CD4-positive, alpha-beta T cell treated with Interleukin-17A for 4 hours (primary cell): ENCODE data around the gene GABBR2.

Experiments used
- DNase-seq: peaks from one replicate; pipeline ENCODE4 v3.0.0-alpha.2; 2020; ENCODE audit warnings: mixed read lengths

Gene GABBR2

GRCh38 chr9:98385751-98386150 lies 323.0 kb downstream of the GABBR2 start:
- no peak for DNase-seq

GRCh38 chr9:98383758-98384157 lies 325.0 kb downstream of the GABBR2 start:
- no peak for DNase-seq

- no peak for DNase-seq
These were observed 327.2 kb downstream of the GABBR2 start for GRCh38 chr9:98381311-98382103.

- no peak for DNase-seq
These were observed 328.6 kb downstream of the GABBR2 start for GRCh38 chr9:98380065-98380681.

GRCh38 chr9:98379572-98379971 lies 329.2 kb downstream of the GABBR2 start:
- DNase-seq, result no peak

- DNase-seq, result no peak
These were observed 329.9 kb downstream of the GABBR2 start for GRCh38 chr9:98378794-98379193.

- DNase-seq, result no peak
These were observed 330.4 kb downstream of the GABBR2 start for GRCh38 chr9:98378206-98378780.

- no peak for DNase-seq
These were observed 333.5 kb downstream of the GABBR2 start for GRCh38 chr9:98375138-98375726.

- DNase-seq, result no peak
These were observed 334.2 kb downstream of the GABBR2 start for GRCh38 chr9:98374385-98375051.

- DNase-seq, result no peak
These were observed 335.1 kb downstream of the GABBR2 start for GRCh38 chr9:98373609-98374008.

- DNase-seq, result no peak
These were observed 336.5 kb downstream of the GABBR2 start for GRCh38 chr9:98372077-98372836.

- no peak for DNase-seq
These were observed 337.8 kb downstream of the GABBR2 start for GRCh38 chr9:98370976-98371315.

GRCh38 chr9:98370300-98370975 lies 338.3 kb downstream of the GABBR2 start:
- DNase-seq, result no peak

- no peak for DNase-seq
These were observed 338.8 kb downstream of the GABBR2 start for GRCh38 chr9:98369896-98370295.

GRCh38 chr9:98369471-98369870 lies 339.3 kb downstream of the GABBR2 start:
- no peak for DNase-seq

- DNase-seq, result no peak
These were observed 339.7 kb downstream of the GABBR2 start for GRCh38 chr9:98369066-98369425.

- DNase-seq, result no peak
These were observed 340.2 kb downstream of the GABBR2 start for GRCh38 chr9:98368366-98369065.

- DNase-seq, result no peak
These were observed 340.8 kb downstream of the GABBR2 start for GRCh38 chr9:98367923-98368322.

GRCh38 chr9:98367371-98367900 lies 341.3 kb downstream of the GABBR2 start:
- no peak for DNase-seq

- DNase-seq, result no peak
These were observed 343.0 kb downstream of the GABBR2 start for GRCh38 chr9:98365781-98366180.

- DNase-seq, result no peak
These were observed 343.5 kb downstream of the GABBR2 start for GRCh38 chr9:98365227-98365669.
